ENCODE data around the gene STAB2.

Gene STAB2

DNA sequence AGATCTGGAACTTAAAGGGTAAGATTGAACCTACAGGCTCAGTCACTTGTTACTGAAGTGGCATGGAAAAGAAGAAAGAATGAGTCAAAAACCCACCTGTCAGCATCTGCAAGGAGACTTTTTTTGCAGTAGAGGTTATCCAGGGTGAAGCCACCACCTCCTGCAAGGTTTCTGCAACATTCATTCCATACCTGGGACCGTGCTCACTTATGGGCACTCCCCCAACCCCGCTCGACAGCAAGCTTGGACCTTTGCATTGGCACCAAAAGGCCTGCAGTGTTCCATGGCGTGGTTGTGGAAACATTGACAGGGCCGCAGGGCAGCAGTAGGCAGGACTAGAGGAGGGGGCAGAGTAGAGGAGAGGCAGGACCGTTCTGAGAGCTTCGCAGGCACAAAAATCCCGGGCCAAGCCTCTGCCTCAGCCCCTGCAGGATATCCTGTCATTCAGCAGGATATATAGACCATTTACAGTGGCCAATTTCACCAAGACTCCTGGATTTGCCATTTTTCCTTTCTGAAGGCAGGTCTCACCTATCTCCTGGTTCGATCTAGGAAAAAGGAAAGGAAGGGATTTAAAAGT is at the start of gene STAB2:
STAB2 (plus strand) TSS at position 483 of the 580 bp plus-strand sequence. CDS start 204 bp downstream, outside the sequence.
- FAIRE-seq, result no peak

DNA sequence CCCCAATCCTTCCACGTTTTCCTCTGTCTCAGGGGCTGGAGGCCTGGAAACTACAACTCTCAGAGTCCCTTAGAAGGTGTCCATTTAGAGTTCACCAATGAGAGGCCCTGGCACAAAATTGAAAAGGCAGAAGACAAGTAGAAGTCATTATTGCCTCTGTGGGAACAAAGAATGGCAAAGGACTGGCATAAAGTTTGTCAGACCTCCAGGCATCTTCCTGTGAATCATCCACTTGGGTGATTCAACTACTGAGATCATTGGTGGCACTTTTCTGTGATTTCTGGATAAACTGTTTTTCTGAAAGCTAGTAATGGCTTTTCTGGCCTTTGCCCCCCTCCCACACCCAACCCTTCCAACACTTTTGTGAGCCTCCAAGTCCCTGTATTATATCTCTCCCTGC is 48.7 kb upstream of the STAB2 start:
- no peak for FAIRE-seq

- no peak for FAIRE-seq
These were observed 46.8 kb upstream of the STAB2 start for GRCh38 chr12:103540319-103540718.

DNA sequence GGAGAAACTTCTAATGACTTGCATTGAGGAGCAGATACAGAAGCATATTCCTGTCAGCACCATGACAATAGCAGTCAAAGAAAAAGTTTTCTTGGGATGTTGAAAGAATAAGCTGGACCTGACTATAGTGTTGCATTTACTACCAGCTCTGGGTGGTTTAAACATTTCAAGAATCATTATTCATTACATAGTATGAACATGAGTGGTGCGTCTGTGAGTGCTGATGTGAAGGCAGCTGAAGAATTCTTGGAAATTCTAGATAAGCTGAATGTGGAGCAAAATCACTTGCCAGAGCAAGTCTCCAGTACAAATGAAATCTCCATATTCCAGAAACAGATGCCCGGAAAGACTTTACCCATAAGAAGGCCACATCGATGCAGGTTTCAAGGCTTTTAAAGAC is 45.0 kb upstream of the STAB2 start:
- FAIRE-seq, result no peak

DNA sequence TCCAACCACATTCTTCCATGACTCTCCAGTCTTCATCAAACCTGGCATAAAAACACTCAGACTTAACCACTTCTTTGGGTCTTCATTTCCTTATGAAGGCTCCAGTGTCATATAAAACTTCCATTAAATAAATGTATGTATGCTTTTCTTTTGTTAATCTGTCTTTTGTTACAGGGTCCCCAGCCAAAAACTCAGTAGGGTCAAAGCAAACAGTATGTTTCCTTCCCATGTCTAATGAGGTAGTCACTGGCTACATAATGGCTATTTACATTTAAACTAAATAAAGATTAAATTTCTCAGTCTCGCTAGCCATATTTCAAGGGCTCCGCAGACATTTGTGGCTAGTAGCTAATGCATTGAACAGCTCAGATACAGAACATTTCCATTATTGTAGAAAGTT is 40.1 kb upstream of the STAB2 start:
- FAIRE-seq, result no peak

DNA sequence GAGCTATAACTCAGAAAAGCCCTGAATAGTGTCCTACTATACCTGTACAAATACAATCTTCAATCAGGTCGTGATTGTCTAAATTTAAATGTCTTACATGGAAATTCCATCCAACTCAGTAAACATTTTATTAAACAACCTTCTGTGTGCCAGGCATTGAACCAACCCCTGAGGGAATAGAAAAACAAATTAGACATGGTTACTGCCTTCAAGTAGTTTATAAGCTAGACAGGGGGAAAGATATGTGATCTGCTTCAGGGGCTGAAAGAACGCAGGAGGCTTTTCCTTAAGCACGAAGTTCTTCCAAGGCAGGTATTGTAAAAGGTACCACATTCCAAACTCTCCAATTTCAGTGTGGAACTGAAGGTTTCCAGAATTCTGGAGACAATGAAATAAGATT is 39.7 kb upstream of the STAB2 start:
- FAIRE-seq, result no peak

DNA sequence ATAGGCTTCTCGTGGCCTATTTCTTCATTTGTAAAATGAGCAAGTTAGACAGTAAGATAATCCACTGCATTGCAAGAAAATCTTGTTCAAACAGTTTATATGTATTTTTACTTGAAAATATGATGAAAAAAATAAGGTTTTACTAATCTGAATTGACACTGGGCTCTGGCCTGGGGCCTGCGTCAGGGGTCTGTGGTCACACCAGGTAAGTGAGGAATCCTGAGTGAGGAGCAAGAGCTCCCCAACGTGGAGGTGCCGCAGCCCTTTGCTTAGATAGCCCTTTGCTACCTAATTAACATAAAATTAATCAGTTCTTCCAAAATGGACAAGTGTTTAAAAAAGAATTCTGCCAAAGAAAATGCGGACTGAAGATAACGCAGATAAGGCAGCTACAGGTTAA is 39.1 kb upstream of the STAB2 start:
- FAIRE-seq, result no peak

DNA sequence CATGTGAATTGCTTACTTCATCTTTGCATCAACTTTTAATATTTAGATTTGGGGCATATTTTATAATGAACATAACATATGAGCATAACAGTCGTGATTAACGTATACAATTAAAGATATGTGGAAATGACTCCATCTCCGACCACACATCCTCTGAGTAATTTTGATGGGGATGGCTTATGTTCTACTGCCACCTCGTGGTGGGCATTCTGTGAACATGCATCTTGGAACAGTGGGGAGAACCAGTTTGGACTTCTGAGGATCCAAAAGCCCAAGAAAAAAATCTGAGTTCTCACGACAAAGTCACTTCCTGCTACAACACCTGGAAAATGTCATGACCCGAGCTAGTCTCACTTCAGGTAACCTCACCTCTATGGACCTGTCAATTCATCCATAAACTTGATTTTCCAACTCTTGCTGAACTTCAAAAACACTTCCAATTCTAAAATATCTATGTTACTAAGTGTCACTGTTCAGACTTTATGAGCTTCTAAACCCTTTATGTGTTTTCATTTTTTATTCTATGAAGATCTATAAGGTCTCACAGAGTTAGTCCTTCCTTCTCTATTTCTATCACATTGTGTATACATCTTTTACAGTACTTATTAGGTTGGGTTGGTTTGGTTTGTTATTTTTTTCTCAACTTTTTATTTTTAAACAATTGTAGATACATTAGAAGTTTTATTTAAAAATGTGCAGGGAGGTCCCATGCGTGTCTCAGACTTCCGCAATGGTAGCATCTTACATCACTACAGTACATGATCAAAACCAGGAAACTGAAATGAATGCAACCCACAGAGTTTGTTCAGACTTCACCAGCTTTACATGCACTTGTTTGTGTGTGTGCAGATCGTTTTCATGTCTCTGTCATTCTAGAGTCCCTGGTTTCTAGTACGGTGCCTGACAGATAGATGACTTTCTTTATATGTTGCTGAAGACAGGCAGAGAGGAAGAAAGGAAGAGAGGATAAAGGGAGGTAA is 38.2 kb upstream of the STAB2 start:
- no peak for FAIRE-seq

- FAIRE-seq, result no peak
These were observed 30.0 kb upstream of the STAB2 start for GRCh38 chr12:103556890-103557627.

DNA sequence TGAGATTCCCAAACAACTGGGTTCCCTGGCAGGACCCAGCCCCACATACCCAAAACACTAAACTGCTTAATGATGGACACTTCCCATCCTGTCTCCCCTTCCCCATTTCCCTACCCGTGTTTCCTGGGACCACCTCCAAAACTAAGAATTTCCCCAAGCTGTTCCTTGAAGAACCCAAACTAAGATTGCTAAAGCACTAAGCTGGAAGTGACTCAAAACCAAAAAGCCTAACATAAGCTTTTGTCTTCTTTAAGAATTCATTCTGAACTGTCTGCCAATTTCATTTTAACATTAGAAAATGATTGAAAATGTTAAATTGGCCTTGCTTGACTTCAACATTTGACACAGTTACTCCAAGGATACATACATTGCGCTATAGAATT is 29.5 kb upstream of the STAB2 start:
- FAIRE-seq, result no peak

DNA sequence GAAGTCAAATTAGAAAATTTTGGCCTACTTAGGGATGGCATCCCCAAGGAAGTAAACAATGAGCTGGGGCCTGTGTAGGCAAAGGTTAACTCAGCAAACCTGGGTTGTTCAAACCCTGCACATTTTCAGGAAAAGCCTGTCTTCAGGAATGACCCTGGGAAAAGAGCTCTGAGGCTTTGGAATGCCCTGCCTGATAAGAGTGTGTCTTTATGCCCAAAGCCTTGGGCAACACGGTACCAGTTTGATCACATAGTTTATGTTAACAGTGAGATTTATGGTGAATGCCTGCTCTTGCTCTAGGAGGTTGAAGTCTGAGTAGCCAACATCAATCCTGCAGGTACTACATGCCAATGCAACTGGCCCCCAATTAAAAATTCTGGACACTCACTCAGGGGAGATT is 28.2 kb upstream of the STAB2 start:
- FAIRE-seq, result no peak

DNA sequence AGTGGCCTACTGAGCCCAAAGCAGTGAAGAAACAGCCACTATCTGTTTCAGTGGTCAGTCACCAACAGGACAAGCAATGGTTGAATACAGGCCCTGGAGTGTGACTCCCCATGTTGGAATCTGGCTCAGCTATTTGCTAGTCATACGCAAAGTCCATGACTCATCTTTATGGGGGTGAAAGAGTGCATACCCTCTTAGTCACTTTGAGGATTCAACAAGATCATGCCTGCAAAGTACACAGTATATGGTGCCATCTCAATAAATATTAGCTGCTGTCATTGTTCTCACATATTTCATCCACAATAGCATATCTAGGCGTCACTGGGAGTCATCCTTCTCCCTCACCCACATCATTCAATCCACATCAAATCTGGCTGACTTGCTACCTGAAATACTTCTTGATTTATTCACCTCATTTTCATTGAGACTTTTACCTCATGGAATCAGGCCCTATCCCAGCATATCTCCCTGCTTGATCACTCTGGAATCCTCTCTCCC is 26.4 kb upstream of the STAB2 start:
- no peak for FAIRE-seq

GRCh38 chr12:103561174-103561573 is 25.9 kb upstream of the STAB2 start:
- no peak for FAIRE-seq

DNA sequence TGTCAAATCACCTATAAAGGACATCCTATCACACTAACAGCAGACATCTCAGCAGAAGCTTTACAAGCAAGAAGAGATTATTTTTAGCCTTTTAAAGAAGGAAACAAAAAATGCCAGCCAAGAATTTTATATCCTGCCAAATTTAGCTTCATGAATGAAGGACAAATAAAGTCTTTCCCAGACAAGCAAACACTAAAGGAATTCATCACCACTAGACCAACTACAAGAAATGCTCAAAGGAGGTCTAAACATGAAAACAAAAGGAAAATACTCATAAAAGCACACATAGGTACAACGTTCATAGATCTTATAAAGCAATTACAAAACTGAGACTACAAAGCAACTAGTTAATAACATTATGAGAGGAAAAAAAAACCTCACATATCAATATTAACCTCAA is 20.7 kb upstream of the STAB2 start:
- FAIRE-seq, result no peak

DNA sequence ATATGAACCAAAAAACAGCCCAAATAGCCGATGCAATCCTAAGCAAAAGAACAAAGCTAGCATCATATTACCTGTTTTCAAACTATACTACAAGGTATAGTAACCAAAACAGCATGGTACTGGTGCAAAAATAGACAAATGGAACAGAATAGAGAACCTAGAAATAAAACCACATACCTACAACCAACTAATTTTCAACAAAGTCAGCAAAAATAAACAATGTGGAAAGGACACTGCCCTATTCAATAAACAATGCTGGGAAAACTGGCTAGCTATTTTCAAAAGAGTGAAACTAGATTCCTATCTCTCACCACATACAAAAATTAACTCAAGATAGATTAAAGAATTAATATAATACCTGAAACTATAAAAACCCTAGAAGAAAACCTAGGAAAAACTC is 17.8 kb upstream of the STAB2 start:
- FAIRE-seq, result no peak

- FAIRE-seq, result no peak
These were observed 15.8 kb upstream of the STAB2 start for GRCh38 chr12:103571286-103571685.

DNA sequence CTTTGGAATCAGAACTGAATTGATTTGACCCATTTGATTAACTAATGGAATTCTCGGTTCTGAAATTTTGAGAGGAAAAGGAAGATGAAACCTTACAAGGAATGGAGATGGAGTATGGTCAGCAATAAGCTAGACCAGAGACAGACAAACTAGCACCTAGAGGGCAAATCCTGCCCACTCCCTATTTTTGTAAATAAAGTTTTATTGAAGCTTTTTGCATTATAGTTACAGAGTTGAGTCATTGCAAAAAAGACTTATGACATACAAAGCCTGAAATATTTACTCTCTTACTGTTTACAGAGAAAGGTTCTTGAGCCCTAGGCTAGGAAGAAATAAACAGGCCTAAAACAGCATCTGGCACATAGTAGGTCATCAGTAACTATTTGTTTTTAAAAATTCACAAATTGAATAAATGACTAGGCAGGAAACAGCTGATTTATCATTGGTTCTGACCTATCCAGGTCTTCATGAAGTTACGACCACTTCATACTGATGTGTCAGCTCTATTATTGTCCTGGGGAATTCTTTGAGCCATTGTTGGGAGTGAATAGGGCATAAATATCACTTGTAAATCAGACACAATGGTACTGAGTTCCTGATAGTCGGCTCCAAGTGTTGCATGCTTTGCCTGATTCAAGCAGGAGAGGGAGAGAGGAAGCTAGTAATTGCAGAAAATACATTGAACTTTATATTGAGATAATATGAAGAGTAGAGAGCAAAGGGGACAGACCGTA is 14.6 kb upstream of the STAB2 start:
- FAIRE-seq, result no peak

DNA sequence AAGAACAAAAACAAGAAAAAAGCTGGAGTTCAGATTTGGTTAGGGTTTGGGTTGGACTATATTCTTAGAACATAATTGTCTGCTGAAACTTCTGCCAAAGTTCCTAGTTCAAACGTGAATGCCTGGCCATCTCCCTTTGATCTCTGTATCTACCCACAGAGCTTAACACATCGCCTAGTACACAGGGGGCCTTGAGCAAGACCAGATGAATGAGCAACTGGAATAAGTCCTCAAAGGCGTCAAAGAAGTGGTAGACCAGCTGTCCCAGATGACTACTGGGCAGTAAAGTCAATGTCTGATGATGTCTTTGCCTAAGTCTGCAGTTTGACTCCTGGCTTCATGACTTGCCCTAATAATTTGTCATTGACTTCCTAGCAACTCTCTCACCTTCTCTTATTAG is 13.9 kb upstream of the STAB2 start:
- no peak for FAIRE-seq

GRCh38 chr12:103578926-103579325 is 8.1 kb upstream of the STAB2 start:
- FAIRE-seq, result no peak

DNA sequence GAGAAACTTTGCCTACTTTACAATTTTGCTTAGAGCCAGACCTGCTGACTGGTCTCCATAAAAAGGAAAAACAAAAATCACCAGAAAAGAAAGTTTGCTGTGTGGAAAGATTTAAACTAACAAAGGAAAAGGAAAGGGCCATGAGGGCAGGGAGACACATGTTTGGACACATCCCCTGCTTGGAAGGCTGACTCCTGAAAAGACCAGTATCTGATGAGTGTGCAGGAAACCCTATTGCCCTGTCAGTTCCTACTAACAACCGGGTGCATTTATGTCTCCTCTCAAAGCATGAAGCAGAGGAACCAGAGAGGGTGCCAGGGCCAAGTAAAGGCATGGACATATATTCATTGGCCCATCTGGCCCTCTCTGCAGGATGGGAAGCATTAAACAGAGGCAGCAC is 7.0 kb upstream of the STAB2 start:
- no peak for FAIRE-seq

GRCh38 chr12:103583008-103583407 is 4.1 kb upstream of the STAB2 start:
- FAIRE-seq, result no peak

- no peak for FAIRE-seq
These were observed 941 bp upstream of the STAB2 start for GRCh38 chr12:103586132-103586531.

- no peak for FAIRE-seq
These were observed 1.6 kb downstream of the STAB2 start for GRCh38 chr12:103588680-103589079.

Measured in colon (tissue), 2 donors.